ENCODE results near the gene PKP1. TPM values are rescaled to one million over a fixed set of nuclear protein-coding genes. Genes with fewer than 3 reads are reported as not detected.

PKP1 gene
- 0.92 TPM for total RNA-seq

GRCh38 chr1:201282931-201283829 lies at the start of gene PKP1:
Gene PKP1 (plus strand): TSS chr1:201283506. CDS start chr1:201283703, 197 bp downstream.

GRCh38 chr1:201377611-201378092 lies 94.3 kb downstream of the PKP1 start, which contains the start of gene TNNT2:
Gene TNNT2 (minus strand): TSS chr1:201377680. CDS start chr1:201373254, 4,426 bp downstream.

Other genes starting within 250 kb of the PKP1 start
- gene CACNA1S, start 171.1 kb upstream of the PKP1 start, total RNA-seq: under 0.01 TPM
- 0.23 TPM for gene ASCL5, start 156.3 kb upstream of the PKP1 start, total RNA-seq
- gene TMEM9, start 129.0 kb upstream of the PKP1 start, total RNA-seq: 66.9 TPM
- under 0.01 TPM for gene IGFN1, start 92.7 kb upstream of the PKP1 start, total RNA-seq
- gene TNNT2, start 94.2 kb downstream of the PKP1 start, total RNA-seq: not detected
- gene LAD1, start 115.8 kb downstream of the PKP1 start, total RNA-seq: 0.23 TPM
- gene TNNI1, start 138.2 kb downstream of the PKP1 start, total RNA-seq: 0.69 TPM
- gene PHLDA3, start 185.7 kb downstream of the PKP1 start, total RNA-seq: 12.9 TPM
- gene CSRP1, start 223.6 kb downstream of the PKP1 start, total RNA-seq: 32.1 TPM

Measured in diencephalon (tissue), 1 donor.